Measurements from ENCODE around the gene DACH1. TPM values are rescaled to one million over a fixed set of nuclear protein-coding genes. Genes with fewer than 3 reads are reported as not detected.
A peak's percentile ranks its signal among the peaks of the same experiment; 100 is the strongest.

The DACH1 gene
- total RNA-seq, 1 donor from 2014 or later: 0.05 TPM

DNA sequence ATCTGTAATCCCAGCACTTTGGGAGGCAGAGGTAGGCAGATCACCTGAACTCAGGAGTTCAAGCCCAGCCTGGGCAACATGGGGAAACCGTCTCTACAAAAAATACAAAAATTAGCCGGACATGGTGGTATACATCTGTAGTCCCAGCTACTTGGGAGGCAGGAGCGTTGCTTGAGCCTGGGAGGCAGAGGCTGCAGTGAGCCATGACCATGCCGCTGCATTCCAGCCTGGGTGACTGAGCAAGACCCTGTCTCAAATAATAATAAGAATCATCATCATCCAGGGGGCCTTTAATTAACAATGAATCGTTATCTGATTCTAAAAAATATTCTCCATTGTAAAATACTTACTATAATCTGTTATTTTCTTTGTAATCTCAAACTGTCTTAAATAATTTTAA, 283.4 kb downstream of the DACH1 start:
- DNase-seq (ENCODE audit: low read depth): peak; percentile 7

DNA sequence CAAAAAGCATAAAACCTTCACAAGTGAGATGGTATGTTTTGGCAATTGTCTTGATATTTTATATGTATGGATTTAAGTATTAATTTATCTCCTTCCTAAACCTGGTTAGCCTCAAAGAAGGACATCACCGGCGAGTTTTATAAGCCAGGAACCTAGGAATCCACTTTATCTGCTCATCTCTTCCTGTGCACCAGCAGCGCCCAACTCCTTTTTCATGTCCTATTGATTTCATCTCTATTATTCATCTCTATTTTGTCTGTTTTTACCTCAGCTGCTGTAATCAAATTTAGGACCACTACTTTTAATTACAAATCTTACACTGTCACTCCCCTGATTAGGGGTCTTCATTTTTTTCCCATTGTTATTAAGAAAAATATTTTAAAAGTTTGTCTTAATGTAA, 286.4 kb downstream of the DACH1 start:
- no peak for DNase-seq (ENCODE audit: low read depth)

DNA sequence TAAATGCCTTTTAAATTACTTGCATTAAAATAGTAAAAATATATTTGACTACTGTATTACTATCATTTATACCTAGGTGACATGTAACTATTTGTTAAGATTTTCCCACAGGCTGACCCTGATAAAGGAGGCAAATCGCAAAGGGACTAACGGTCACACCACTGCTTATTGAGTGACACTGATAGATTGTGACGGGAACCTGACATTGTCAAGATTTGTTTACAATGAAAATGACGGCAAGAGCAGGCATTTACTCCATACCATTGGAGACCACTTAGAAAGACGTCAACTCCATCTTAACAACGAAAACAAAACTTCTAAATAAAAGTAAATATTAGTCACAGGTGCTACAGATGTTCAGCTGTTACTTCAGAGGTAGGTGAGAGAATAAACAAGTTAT, 289.0 kb downstream of the DACH1 start:
- DNase-seq (ENCODE audit: low read depth): no peak

DNA sequence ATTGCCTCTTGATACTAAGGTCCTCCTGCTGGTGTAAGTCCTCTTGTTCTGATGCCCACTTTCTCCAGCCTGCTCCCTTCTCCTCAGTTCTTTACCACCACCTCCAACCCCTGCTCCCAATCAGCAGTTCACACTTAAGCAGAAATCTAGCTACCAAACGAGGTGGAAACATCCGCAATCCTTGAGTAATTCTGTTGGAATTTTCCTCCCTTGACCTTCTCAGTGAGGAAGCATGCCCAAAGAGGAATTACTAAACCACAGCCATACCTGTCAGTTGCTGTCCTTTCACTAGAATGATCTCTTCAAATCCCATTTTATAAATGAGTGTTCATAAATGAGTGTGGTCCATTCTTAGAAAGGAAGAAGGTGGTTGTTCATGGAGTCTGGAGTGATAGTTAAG, 289.9 kb downstream of the DACH1 start:
- DNase-seq (ENCODE audit: low read depth): peak; percentile 83

DNA sequence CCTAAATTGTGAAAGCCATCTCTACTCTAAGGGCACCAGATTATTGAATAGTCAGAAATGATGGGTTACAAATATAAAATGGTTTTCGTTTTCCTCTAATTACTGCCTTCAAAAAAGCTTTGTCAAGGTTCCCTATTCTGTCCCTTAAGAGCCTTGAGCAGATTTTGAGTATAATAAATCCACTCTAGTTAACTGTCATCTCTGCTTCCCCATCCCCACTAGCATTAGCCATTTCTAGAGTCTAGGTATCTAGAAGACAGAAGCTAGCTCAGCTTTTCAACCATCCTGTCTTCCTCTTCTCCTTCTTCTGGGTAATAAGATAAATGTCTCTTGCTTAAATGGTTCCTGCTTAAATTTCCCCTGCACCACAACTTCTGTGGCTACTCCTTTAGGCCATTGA, 290.4 kb downstream of the DACH1 start:
- DNase-seq (ENCODE audit: low read depth): no peak

DNA sequence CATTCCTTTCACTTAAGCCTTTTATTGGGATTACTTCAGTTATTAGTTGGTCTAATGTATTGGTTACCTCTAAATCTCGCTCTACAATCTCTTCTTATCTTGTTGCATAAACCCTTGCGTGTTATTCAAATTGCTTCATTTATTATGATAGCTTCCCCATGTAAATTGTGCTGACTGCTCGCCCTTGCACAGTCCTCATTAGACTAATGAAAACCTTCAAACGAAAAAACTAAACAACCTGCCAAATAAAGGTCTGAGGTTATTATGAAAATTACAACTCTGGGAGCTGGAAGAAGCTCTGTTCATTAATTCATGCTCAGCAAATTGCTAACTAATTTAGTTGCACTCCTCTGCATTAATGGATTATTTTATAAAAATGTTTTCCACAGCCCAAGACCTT, 320.1 kb downstream of the DACH1 start:
- DNase-seq (ENCODE audit: low read depth): no peak

DNA sequence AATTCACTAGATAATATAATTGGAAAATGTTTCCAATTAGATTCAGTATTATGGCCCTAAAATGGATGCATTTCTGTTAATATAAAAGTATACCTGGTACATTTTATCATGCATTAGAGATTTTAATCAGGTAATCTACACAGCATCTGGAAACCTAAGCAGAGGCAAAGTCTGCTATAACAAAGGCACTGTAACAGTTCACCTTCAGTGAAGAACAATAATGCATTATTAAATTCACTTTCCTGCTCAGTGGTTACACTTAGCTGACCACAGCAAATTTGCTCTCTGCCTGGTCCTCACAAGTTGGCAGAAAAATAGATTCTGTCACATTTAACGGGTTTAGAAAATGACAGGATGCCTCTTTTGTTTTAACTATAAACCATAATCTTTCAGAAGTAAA, 326.9 kb downstream of the DACH1 start:
- no peak for DNase-seq (ENCODE audit: low read depth)

DNA sequence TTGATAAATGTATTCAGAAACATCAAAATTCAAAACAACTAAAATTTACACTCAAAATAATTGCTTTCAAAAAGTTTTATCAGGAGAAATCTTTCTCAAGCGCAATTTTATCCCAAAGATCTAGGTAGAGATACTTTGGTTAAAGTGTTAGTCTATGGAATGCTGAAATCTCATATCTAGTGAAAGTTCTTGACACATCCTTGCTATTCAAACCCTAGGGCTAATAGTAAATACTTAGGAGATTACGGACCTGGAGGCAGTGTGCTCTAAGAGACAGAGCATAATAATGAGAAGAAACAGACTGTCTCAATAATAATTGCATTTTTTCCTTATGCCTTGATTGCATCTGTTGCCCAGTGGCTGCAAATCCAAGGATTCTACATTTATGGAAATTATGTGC, 330.8 kb downstream of the DACH1 start:
- DNase-seq (ENCODE audit: low read depth): no peak

DNA sequence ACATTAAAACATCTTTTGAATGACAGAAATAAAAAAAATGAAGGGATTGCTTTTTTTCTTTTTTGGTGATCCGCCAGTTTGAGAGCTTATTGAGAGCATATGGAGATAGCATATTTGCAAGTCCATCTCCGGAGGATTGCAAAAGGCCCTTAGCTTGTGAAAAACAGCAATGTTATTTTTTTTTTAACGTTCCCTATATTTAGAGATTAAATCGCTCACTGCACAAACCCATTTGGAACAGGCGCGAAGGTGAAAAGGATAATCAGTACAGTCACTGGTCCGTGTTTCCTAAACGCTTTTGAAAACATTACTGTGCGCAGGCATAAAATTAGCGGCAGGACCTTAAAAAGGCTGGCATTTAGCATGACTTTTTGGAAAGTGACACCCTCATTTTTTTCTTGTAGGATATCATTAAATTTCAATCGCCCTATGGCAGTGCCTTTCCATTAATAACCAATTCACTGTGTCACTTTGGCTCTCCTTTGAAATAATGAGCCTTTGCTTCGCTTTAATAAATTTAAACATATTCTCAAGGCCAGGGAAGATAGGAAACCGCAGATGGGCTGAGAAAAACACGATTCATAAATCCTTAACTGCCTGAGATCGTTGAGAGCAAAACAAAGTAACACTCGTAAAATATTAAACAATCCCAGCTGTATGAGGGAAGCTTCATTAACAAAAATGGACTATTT, 342.2 kb downstream of the DACH1 start:
- peak; percentile 44 for DNase-seq (ENCODE audit: low read depth)

DNA sequence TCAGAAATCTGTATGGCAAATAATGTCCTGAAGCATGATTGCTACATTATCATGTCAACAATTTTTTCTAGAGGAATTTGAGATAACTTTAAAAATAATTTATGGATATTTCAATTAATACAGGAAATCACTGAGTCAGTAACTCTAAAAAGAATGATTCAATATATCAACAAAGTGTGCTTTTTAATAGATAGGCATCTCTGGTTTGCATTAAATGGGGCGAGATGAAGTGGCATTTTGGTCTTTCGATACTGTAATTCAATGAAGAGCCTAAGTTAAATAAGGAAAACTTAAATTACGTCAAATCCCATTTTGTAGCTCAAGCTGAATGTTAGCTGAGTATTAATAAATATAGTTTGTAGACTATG, 342.8 kb downstream of the DACH1 start:
- no peak for DNase-seq (ENCODE audit: low read depth)

DNA sequence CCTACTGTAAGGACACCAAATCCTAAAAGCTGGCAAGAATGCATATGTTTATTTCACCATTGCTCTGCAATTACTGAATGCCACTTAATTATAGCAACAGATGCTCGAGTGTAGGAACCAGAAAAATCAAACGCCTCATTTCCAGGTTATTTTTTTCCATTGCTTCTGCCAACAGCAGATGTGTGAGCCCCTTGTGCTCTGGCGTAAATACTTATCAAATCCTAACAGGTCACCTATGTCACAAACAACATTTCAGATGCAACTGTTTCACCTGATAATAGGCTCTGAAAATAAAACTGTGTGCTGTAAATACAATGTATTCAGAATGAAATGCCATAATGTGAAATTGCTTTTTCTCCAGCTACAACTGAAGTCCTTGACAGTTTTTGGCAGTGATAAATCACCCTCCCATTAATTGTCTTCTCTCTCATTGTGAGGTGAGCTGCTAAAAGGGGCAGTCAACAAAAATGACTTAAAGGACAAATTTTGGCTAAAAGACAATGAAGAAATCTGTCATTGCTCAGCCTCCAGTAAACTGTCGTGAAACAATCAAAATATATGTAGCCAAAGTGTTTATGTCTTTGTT, 344.0 kb downstream of the DACH1 start:
- DNase-seq (ENCODE audit: low read depth): no peak

DNA sequence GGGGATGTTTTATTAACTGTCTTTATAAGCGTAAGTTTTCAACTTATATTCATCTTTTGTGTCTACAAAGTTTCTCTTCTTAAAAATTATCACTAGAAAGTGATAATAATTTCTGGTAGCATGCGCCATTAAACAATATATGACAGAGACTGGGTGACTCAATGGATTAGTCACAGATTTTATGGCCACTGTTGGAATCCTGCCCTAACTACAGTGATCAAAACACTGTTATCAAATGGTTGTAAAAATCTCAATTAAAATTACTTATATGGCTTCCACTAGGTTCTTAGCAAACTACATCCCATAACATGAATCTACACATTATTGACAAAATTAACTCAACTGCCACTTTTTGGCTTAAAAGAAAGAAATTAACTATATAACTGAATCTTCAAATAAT, 350.0 kb downstream of the DACH1 start:
- peak; percentile 11 for DNase-seq (ENCODE audit: low read depth)

DNA sequence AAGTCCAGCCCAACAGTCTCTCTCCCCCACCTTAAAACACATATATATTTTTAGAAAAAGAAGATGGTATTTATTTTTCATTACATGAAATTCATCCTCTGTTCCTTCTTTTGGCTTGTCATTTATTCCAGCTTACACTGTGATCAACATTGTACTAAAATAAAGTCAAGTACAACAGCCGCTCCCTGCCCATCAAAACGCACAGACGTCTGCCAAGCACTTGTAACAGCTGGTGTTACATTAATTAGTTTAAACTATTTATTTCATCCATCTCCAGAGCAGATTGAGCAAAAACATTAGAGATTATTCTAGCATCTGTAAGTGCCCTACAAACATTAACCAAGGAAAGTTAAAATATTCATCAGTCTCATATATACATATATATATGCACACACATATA, 350.5 kb downstream of the DACH1 start:
- no peak for DNase-seq (ENCODE audit: low read depth)

DNA sequence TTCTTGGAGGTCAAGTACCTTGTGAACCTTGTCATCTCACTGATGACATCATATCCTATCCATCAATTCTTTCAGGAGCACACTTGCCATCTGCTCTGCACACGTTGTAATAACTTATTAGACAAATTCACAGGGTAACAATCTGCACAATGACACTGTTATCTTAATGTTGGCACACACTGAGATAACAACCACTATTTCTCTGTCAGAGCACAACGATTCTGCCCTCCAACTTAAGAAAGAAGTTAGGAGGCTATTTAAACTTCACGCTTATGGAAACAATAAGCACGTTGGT, 351.3 kb downstream of the DACH1 start:
- DNase-seq (ENCODE audit: low read depth): no peak

DNA sequence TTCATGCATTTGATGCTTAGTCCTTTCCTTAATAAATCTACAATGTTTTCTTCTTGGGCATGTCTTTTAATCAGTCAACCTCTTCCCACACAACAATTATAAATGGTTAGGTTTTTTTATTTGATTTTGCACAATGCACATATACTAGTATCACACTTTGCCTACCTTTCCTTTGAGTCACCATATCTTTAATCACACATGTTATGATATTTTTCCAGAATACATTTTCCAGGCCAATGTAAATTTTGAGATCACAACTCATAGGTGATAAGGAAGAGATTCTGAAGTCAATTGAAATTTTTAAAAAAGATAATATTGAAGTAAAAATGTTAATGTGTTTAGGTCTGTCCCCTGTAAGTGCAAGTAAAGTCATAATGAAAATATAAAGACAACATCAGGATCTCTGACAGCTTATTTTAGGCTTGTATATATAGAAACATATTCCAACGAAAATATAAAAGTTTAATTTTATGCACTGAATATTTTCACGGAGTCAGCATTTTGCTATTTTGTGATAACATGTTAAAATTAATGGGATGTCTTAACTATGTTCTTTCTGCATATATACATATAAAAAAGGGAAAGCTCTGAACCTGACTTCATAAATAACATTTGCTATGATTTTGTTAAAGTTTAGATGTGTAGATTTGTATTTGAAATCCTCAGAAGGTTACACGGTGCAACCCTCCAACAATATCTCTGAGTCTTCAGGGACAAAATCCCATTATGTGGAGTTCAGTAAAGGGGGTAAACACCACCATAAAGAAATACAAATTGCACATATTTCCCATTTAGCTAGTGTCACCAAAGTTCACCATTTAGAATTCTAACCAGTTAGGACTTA, 351.9 kb downstream of the DACH1 start:
- no peak for DNase-seq (ENCODE audit: low read depth)

DNA sequence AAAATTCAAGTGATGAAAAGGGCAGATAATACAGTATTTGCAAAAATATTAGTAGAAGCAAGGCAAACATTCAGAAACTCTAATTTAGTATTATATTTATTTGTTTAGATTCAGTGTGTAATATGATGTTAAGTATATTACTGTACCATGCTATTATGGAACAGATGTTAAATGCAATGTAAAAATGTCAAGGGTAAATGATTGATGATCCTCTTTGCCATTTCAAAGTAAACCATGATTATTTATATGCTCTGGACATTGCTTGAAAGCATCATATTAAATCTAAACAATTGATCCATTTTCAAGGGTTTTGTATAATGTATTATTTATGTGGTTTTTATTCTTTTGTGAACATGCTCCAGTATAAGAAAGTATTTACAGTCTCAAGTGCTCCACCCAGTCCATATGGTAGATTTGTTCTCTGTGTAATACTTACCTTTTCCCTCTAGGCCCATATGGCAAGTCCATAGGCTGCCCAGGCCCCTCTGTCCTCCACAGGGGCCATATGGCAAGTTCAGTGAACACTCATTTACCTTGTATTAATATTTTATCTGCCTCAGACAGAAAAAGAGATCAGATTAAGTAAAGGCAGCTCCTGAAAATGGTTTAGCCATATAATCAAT, 353.5 kb downstream of the DACH1 start:
- no peak for DNase-seq (ENCODE audit: low read depth)

DNA sequence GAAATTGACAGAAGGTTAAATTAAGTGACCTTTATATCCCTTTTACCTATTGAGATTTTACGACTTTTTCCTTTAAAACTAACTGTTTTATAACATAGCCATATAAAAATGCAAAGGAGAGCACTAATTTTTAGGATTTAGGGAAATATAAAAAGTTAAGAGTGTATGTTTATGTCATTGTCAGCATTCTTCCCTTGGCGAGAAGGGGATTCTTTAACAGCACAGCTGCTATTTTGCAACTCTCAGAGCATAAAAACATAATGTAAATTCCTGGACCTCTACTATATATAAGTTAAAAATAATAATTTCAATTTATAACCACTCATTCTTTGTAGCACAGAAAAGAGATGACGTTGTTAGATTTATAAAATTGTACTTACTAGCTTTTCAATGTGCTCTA, 363.2 kb downstream of the DACH1 start:
- no peak for DNase-seq (ENCODE audit: low read depth)

DNA sequence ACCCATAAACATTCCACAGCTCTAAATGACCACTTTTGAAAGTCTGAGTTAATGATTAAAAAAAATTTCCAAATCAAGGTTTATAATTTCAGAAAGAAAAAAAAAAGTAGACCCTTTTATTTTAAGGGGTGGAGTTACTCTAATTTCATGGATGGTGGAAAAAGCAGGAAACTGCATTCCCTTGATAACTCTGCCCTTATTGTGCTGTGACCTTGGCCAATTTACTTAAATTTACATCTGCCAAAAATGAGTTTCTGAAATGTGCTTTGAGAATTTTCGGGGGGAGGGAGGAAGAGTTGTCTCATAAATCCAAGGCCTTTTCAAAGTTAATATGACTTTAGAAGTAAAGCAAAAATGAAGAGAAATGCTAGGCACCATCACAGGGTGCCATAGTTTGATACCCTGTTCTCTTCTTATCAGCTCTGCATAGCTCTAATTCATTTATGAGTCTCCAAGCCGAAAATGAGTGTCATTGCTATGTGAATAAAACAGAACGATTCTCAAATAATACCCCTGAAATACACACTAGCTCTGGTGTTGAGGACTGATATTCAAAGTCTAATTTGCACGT, 367.0 kb downstream of the DACH1 start:
- DNase-seq (ENCODE audit: low read depth): peak; percentile 12

DNA sequence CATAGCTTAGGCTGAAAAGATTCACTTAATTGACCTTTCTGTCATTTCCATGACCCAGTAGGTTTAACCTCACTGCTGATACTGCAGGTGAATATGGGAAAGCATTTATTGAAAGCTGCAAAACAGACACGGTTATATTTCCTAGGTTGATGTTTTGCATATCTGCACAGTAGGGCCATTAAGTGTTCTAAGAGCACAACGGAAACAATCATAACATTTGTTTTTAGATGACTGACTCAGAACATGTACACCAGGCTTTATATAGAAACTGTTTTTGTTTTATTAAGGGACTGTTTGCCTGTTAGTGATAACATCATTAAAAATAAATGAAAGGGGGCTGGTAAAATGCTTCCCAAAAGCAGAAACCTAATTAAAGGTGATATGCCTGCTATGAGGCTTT, 367.8 kb downstream of the DACH1 start:
- peak; percentile 19 for DNase-seq (ENCODE audit: low read depth)

DNA sequence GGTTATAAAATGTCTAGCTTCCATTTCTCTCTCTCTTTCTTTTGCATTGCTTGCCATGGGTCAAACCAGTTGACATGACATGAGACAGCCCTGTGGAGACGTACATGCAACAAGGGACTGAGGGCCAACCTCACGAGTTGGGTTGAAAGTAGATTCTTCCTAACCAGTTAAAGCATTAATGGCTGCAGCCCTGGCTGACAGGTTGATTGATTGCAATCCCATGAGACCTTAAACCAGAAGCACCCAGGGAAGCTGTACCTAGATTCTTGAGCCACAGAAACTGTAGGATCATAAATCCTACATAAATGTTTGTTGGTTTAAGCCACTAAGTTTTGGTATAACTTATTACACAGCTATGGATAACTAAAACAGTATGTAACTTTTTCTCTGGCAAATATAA, 373.8 kb downstream of the DACH1 start:
- no peak for DNase-seq (ENCODE audit: low read depth)

DNA sequence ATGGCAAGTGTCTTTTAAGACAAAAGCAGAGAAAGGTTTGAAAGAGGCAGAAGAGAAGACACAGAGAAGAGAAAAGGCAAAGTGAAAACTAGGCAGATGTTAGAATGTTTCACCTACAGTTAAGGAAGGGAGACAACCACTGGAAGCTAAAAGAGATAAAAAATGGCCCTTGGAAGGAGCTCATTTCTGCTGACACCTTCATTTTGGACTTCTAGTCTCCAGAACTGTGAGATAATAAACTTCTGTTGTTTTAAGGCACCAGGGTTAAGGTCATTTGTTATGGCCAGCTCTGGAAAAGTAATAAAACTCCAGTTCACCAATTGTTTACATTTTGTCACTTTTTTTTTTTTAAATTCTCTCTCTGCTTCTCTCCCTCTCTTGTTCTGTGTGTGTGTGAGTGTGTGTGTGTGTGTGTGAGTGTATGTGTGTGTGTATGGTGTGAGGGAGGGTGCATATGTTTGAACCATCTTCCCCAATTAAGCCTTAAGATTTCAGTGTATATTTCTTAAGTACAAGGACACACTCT, 374.6 kb downstream of the DACH1 start:
- DNase-seq (ENCODE audit: low read depth): no peak

DNA sequence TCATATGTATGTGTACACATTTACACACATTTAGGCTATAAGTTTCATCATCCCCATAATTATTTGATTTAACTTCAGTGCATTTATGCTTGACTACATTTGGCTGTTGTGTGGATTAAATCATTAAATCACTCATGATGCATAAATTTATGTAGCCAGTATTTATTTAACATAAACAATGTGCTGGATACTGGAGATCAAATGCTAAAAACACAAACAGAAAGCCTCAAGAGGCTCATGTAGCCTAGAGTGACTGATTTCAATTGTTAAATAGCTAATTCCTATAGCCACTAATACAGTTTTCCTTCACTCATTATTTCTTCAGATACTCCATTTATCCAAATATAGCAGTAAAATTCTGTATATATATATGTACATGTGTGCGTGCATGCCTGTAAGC, 376.0 kb downstream of the DACH1 start:
- no peak for DNase-seq (ENCODE audit: low read depth)

All from renal cortical epithelial cell (primary cell).